GM12878 (cell line): Measurements from ENCODE around the gene KITLG. TPM values are rescaled to one million over a fixed set of nuclear protein-coding genes. Genes with fewer than 3 reads are reported as not detected.

Source experiments
- ATAC-seq: fragments of 200-7000 bp; cut with Tn5 transposase; 3 replicates; pipeline ENCODE4 v1.9.1; 2020; ENCODE audit warnings: mild to moderate bottlenecking, moderate library complexity
- BruUV-seq: library from RNA; stranded (reverse); fragments of 400-500 nt; replicated peaks from 2 replicates; lab custom pipeline; 2021; lab: Mats Ljungman, UMichigan
- CTCF ChIA-PET: fragments of 300-600 bp; sonication (Branson Sonifier 250); formaldehyde crosslinking; extraction: SDS; loops from one replicate; lab custom pipeline; 2021; ENCODE audit warnings: inconsistent platforms; lab: Yijun Ruan, JAX
- POLR2A ChIA-PET: fragments of 350-600 bp; formaldehyde crosslinking; extraction: SDS; loops from one replicate; lab custom pipeline; 2021; ENCODE audit warnings: inconsistent platforms; lab: Charles Lee
- RAD21 ChIA-PET: fragments of 300-600 bp; sonication (Branson Sonifier 250); formaldehyde crosslinking; loops from one replicate; lab custom pipeline; 2023; ENCODE audit warnings: antibody characterized with exemption; ENCODE audit not compliant: unreplicated experiment; lab: Charles Lee
- SMC1A ChIA-PET: fragments of 300-600 bp; sonication (Branson Sonifier 250); formaldehyde crosslinking; loops from one replicate; lab custom pipeline; 2023; ENCODE audit not compliant: unreplicated experiment, uncharacterized antibody; lab: Charles Lee
- DNase-seq: peaks from one replicate; pipeline ENCODE4 v3.0.0-alpha.2; 2011; ENCODE audit warnings: low read depth, low spot score
- FAIRE-seq: peaks from 3 replicates; lab custom pipeline; 2011; peaks lifted over from hg19 to GRCh38; lab: Jason Lieb, UNC
- H2AFZ ChIP-seq: 2 replicates; pipeline ENCODE4 v1.6.0; 2011; ENCODE audit warnings: low read depth, low read length, control low read depth; ENCODE audit not compliant: control insufficient read depth
- H3K27ac ChIP-seq: 2 replicates; pipeline ENCODE4 v1.5.1; 2011; ENCODE audit warnings: control low read depth; ENCODE audit not compliant: control insufficient read depth, insufficient read depth
- H3K27me3 ChIP-seq, 2 experiments: replicated peaks in 1 of 2; 2 replicates each; pipeline versions ENCODE4 v1.6.0 to v1.6.1; 2011; ENCODE audit warnings: low read length in 1 of 2; ENCODE audit not compliant: control insufficient read depth in 2 of 2, insufficient read depth in 2 of 2
- H3K36me3 ChIP-seq, 2 experiments: 2 replicates each; pipeline ENCODE4 v1.5.1; 2011; ENCODE audit warnings: low read length in 1 of 2; ENCODE audit not compliant: control insufficient read depth in 2 of 2, insufficient read depth in 2 of 2
- H3K4me1 ChIP-seq: 2 replicates; pipeline ENCODE4 v1.6.1; 2011; ENCODE audit warnings: mild to moderate bottlenecking, low read length, moderate library complexity, mixed read lengths; ENCODE audit not compliant: control insufficient read depth, insufficient read depth
- H3K4me2 ChIP-seq: 2 replicates; pipeline ENCODE4 v1.6.0; 2011; ENCODE audit warnings: control low read depth; ENCODE audit not compliant: control insufficient read depth, insufficient read depth
- H3K4me3 ChIP-seq: fragments of 200-600 bp; sonication (generic); 2 replicates; pipeline ENCODE4 v1.5.1; 2016
- H3K79me2 ChIP-seq: 2 replicates; pipeline ENCODE4 v1.6.0; 2011; ENCODE audit warnings: low read length; ENCODE audit not compliant: control insufficient read depth, insufficient read depth
- H3K9ac ChIP-seq: 2 replicates; pipeline ENCODE4 v1.8.0; 2011; ENCODE audit warnings: low read length, control low read depth, mixed read lengths; ENCODE audit not compliant: control insufficient read depth, insufficient read depth
- H3K9me3 ChIP-seq: replicated peaks from 3 replicates; pipeline ENCODE4 v1.5.1; 2011; ENCODE audit warnings: mild to moderate bottlenecking, low read length; ENCODE audit not compliant: control insufficient read depth, insufficient read depth
- H4K20me1 ChIP-seq: 2 replicates; pipeline ENCODE4 v1.6.0; 2011; ENCODE audit not compliant: control insufficient read depth, insufficient read depth
- GABPA ChIP-seq: IDR thresholded peaks from 2 replicates; pipeline ENCODE4 v1.6.1; 2014; ENCODE audit warnings: antibody characterized with exemption, low read depth, mild to moderate bottlenecking, inconsistent platforms
- HDAC2 ChIP-seq: fragments of 200-600 bp; sonication (generic); IDR thresholded peaks from 2 replicates; pipeline ENCODE4 v1.6.1; 2017
- IKZF1 ChIP-seq: fragments of 450-650 bp; conservative IDR thresholded peaks from 2 replicates; pipeline ENCODE4 v1.6.1; 2017; ENCODE audit warnings: antibody characterized with exemption, mild to moderate bottlenecking
- PML ChIP-seq: IDR thresholded peaks from 2 replicates; pipeline ENCODE4 v1.6.1; 2012; ENCODE audit warnings: low read length, inconsistent platforms
- RCOR1 ChIP-seq: conservative IDR thresholded peaks from 2 replicates; pipeline ENCODE4 v1.6.1; 2012; ENCODE audit warnings: low read depth, low read length, improper control_type of control experiment
- ZNF217 ChIP-seq: fragments of 450-650 bp; IDR thresholded peaks from 2 replicates; pipeline ENCODE4 v1.6.1; 2017; ENCODE audit warnings: antibody characterized with exemption, mild to moderate bottlenecking
- WGBS: methylation state at CpG from one replicate; pipeline ENCODE4 v1.1.6; 2016; ENCODE audit warnings: low lambda C conversion rate; ENCODE audit not compliant: insufficient replicate concordance, insufficient coverage; ENCODE audit errors: missing lambda C conversion rate; 5-methylcytosine and 5-hydroxymethylcytosine counted together
- in situ Hi-C: fragments of 300-500 bp; cut with MboI; formaldehyde crosslinking; loops from 9 replicates; pipeline ENCODE4 v1.14.3; 2018; ENCODE audit warnings: mixed read lengths
- intact Hi-C: fragments of 100-400 bp; cut with micrococcal nuclease; formaldehyde crosslinking; loops from one replicate; pipeline ENCODE4 v1.14.2; 2022; ENCODE audit not compliant: unreplicated experiment
- polyA plus RNA-seq, 11 experiments: library from polyadenylated mRNA; depleted of rRNA in 4 of 11; unstranded in 6 of 11; stranded (reverse) in 5 of 11; fragments of >200 nt; fragmentation: Nextera tagmentation in 4 of 11; fragmentation: Illumina TruSeq in 1 of 11; extraction: Ambion mirVana in 4 of 11; extraction: Trizol in 1 of 11; gene quantifications; 1 replicate in 1 of 11; 2 replicates in 10 of 11; pipeline versions ENCODE4 v1.2.1 to v1.2.3, GENCODE V29; 2011 to 2016; ENCODE audit warnings: inconsistent platforms in 2 of 11, missing spikeins in 2 of 11, low read depth in 1 of 11
- total RNA-seq, 4 experiments: library from RNA; depleted of rRNA in 3 of 4; stranded (reverse); fragments of >200 nt in 3 of 4; fragmentation: Illumina TruSeq in 1 of 4; extraction: Trizol in 1 of 4; gene quantifications; 2 replicates each; pipeline versions ENCODE4 v1.2.1 to v1.2.3, GENCODE V29; 2013 to 2021
- TF ChIP-seq, protein P1 (sequence below): fragments of 450-650 bp; IDR thresholded peaks from 2 replicates; pipeline ENCODE4 v1.6.1; 2017; ENCODE audit warnings: mild to moderate bottlenecking

The KITLG gene
- total and polyA plus RNA-seq, 10 of the 15 experiments (the other 5 are each of a cell fraction or from before 2014, with no cell fraction given) = 0.02 to 0.51 (median 0.09) TPM; not detected in 1

DNA sequence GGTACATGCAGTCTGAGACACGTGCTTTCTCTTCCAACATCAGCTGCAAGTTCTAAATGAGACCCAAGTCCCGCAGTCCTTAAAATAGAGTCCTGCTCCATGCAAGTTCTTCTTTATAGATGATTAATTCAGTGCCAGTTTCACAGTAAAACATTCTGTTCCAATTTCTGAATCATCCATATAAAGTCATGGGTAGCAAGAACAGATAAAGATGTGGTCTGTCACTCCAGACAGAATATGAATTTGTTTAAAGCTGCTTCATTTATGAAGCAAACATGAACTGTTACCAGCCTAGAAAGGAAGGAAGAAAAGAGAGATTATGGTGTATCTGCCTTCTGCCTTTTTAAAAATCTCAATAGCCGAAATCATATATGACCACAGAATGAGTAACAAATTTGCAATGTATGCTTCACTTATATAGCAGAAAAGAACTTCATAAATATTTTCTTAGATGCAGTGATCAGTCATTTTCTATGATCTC lies 83.3 kb downstream of the KITLG start:
- ATAC-seq = no peak
- no peaks in the 10 kb centered on the region for H3K79me2 ChIP-seq
- H3K27me3 ChIP-seq = no peaks in the 10 kb centered on the region
- BruUV-seq = no TSS peak
- H2AFZ ChIP-seq = no peak overlapping the region
- no peak overlapping the region for H3K27ac ChIP-seq
- no peaks in the 10 kb centered on the region for H3K4me1 ChIP-seq
- CTCF ChIA-PET = no interaction called here
- TF ChIP-seq PML = no peak
- TF ChIP-seq HDAC2 = no peak
- no peak for TF ChIP-seq IKZF1
- TF ChIP-seq, protein P1, sequence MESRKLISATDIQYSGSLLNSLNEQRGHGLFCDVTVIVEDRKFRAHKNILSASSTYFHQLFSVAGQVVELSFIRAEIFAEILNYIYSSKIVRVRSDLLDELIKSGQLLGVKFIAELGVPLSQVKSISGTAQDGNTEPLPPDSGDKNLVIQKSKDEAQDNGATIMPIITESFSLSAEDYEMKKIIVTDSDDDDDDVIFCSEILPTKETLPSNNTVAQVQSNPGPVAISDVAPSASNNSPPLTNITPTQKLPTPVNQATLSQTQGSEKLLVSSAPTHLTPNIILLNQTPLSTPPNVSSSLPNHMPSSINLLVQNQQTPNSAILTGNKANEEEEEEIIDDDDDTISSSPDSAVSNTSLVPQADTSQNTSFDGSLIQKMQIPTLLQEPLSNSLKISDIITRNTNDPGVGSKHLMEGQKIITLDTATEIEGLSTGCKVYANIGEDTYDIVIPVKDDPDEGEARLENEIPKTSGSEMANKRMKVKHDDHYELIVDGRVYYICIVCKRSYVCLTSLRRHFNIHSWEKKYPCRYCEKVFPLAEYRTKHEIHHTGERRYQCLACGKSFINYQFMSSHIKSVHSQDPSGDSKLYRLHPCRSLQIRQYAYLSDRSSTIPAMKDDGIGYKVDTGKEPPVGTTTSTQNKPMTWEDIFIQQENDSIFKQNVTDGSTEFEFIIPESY = no peak
- TF ChIP-seq RCOR1 = no peak
- TF ChIP-seq ZNF217 = no peak
- TF ChIP-seq GABPA = no peak
- TF ChIP-seq, all 136 proteins: peak for 0
- POLR2A ChIA-PET = no interaction called here
- Histone ChIP-seq H4K20me1 (no peaks in the 10 kb centered on the region), H3K4me2 (no peak overlapping the region), H3K36me3 (no peaks in the 10 kb centered on the region), H3K9me3 (no peaks in the 10 kb centered on the region), H3K4me3 (no peak overlapping the region), H3K9ac (no peak overlapping the region)
- in situ Hi-C loops = no loop called here
- FAIRE-seq = no peak
- intact Hi-C loops = no loop called here
- DNase-seq = no peak
- SMC1A ChIA-PET = interaction anchor here (0.7 to 1.1 kb wide), 2 partner anchors 14 to 18 kb away, joined by 3 to 5 read pairs; no protein-coding TSS in a partner anchor
- WGBS = 3% methylated on average over 3 of the region's 3 CpGs
- RAD21 ChIA-PET = no interaction called here
